ENCODE data around the gene CTRB2. TPM values are rescaled to one million over a fixed set of nuclear protein-coding genes. Genes with fewer than 3 reads are reported as not detected.

CTRB2 gene
- total RNA-seq, 2 donors from 2014 or later, result not detected

GRCh38 chr16:75203096-75203495 lies 3.9 kb downstream of the CTRB2 start:
- DNase-seq (ENCODE audit: low spot score in 2 of 2) (no peak), ATAC-seq (no peak)
- no peak overlapping the region for H3K27ac Mint-ChIP-seq
- H3K36me3 Mint-ChIP-seq, result no peaks in the 10 kb centered on the region
- H3K9me3 Mint-ChIP-seq, result no peaks in the 10 kb centered on the region

- no peak for ATAC-seq
- no peak for DNase-seq (ENCODE audit: low spot score in 2 of 2)
- Mint-ChIP-seq H3K9me3 (no peaks in the 10 kb centered on the region), H3K27ac (no peak overlapping the region), H3K36me3 (no peaks in the 10 kb centered on the region)
Observed at GRCh38 chr16:75202069-75202590, 4.8 kb downstream of the CTRB2 start.

- no peaks in the 10 kb centered on the region for H3K9me3 Mint-ChIP-seq
- no peak for DNase-seq (ENCODE audit: low spot score in 2 of 2)
- no peaks in the 10 kb centered on the region for H3K36me3 Mint-ChIP-seq
- H3K27ac Mint-ChIP-seq, result no peak overlapping the region
- no peak for ATAC-seq
Observed at GRCh38 chr16:75198135-75198600, 8.8 kb downstream of the CTRB2 start.

- Mint-ChIP-seq H3K27ac (no peak overlapping the region), H3K36me3 (no peaks in the 10 kb centered on the region), H3K9me3 (no peaks in the 10 kb centered on the region)
- DNase-seq (ENCODE audit: low spot score in 2 of 2) (peak in 1 of 2 donors; percentile 3), ATAC-seq (no peak)
Observed at GRCh38 chr16:75197522-75198134, 9.3 kb downstream of the CTRB2 start.

- DNase-seq (ENCODE audit: low spot score in 2 of 2) (peak in 1 of 2 donors; percentile 53), ATAC-seq (no peak)
- H3K9me3 Mint-ChIP-seq, result no peaks in the 10 kb centered on the region
- H3K27ac Mint-ChIP-seq, result no peak overlapping the region
- no peaks in the 10 kb centered on the region for H3K36me3 Mint-ChIP-seq
Observed at GRCh38 chr16:75196836-75197235, 10.1 kb downstream of the CTRB2 start.

GRCh38 chr16:75195811-75196790 lies 10.9 kb downstream of the CTRB2 start:
- Mint-ChIP-seq H3K27ac (no peak overlapping the region), H3K9me3 (no peaks in the 10 kb centered on the region), H3K36me3 (no peaks in the 10 kb centered on the region)
- ATAC-seq, result no peak
- DNase-seq (ENCODE audit: low spot score in 2 of 2), result peak in 1 of 2 donors; percentile 37

- Mint-ChIP-seq H3K9me3 (no peaks in the 10 kb centered on the region), H3K36me3 (no peaks in the 10 kb centered on the region), H3K27ac (no peak overlapping the region)
- ATAC-seq, result no peak
- no peak for DNase-seq (ENCODE audit: low spot score in 2 of 2)
Observed at GRCh38 chr16:75193730-75194444, 13.1 kb downstream of the CTRB2 start.

GRCh38 chr16:75193265-75193650 lies 13.7 kb downstream of the CTRB2 start:
- Mint-ChIP-seq H3K27ac (no peak overlapping the region), H3K9me3 (no peaks in the 10 kb centered on the region), H3K36me3 (no peaks in the 10 kb centered on the region)
- ATAC-seq (no peak), DNase-seq (ENCODE audit: low spot score in 2 of 2) (no peak)

- H3K9me3 Mint-ChIP-seq, result no peaks in the 10 kb centered on the region
- H3K36me3 Mint-ChIP-seq, result no peaks in the 10 kb centered on the region
- ATAC-seq (no peak), DNase-seq (ENCODE audit: low spot score in 2 of 2) (no peak)
- no peak overlapping the region for H3K27ac Mint-ChIP-seq
Observed at GRCh38 chr16:75192606-75193264, 14.2 kb downstream of the CTRB2 start.

- Mint-ChIP-seq H3K9me3 (no peaks in the 10 kb centered on the region), H3K36me3 (no peaks in the 10 kb centered on the region), H3K27ac (no peak overlapping the region)
- ATAC-seq, result no peak
- DNase-seq (ENCODE audit: low spot score in 2 of 2), result no peak
Observed at GRCh38 chr16:75189638-75190245, 17.2 kb downstream of the CTRB2 start.

GRCh38 chr16:75188832-75189477 lies 18.0 kb downstream of the CTRB2 start:
- Mint-ChIP-seq H3K27ac (no peak overlapping the region), H3K36me3 (no peaks in the 10 kb centered on the region), H3K9me3 (no peaks in the 10 kb centered on the region)
- ATAC-seq (no peak), DNase-seq (ENCODE audit: low spot score in 2 of 2) (no peak)

- ATAC-seq (no peak), DNase-seq (ENCODE audit: low spot score in 2 of 2) (no peak)
- H3K9me3 Mint-ChIP-seq, result peaks cover 4 to 18% of the 10 kb centered on the region in 2 donors
- peaks cover 4 to 5% of the 10 kb centered on the region in 2 donors for H3K36me3 Mint-ChIP-seq
- H3K27ac Mint-ChIP-seq, result no peak overlapping the region
Observed at GRCh38 chr16:75181630-75182029, 25.3 kb downstream of the CTRB2 start.

- H3K27ac Mint-ChIP-seq, result no peak overlapping the region
- ATAC-seq, result no peak
Observed at GRCh38 chr16:75179208-75179607, 27.8 kb downstream of the CTRB2 start.

GRCh38 chr16:75176926-75177325 lies 30.0 kb downstream of the CTRB2 start:
- no peak overlapping the region for H3K27ac Mint-ChIP-seq

More at GRCh38 chr16:75179208-75179607, 27.8 kb downstream of the CTRB2 start:
- Mint-ChIP-seq H3K36me3 (peaks cover 19 to 20% of the 10 kb centered on the region in 2 donors), H3K9me3 (peaks cover 15 to 32% of the 10 kb centered on the region in 2 donors)
- no peak for DNase-seq (ENCODE audit: low spot score in 2 of 2)

GRCh38 chr16:75175074-75175473 lies 31.9 kb downstream of the CTRB2 start:
- Mint-ChIP-seq H3K27ac (no peak overlapping the region), H3K9me3 (peaks cover 35 to 55% of the 10 kb centered on the region in 2 donors), H3K36me3 (peaks cover 57 to 61% of the 10 kb centered on the region in 2 donors)
- DNase-seq (ENCODE audit: low spot score in 2 of 2) (no peak), ATAC-seq (no peak)

More at GRCh38 chr16:75176926-75177325, 30.0 kb downstream of the CTRB2 start:
- ATAC-seq, result no peak
- Mint-ChIP-seq H3K9me3 (peaks cover 33 to 53% of the 10 kb centered on the region in 2 donors), H3K36me3 (peaks cover 41 to 42% of the 10 kb centered on the region in 2 donors)
- DNase-seq (ENCODE audit: low spot score in 2 of 2), result no peak

Measured in activated naive CD4-positive, alpha-beta T cell treated with anti-CD3 and anti-CD28 coated beads, Interleukin-2, amount 50 U/mL, for 72 hours (primary cell).